Superior temporal gyrus (tissue), 1 donor: ENCODE measurements around the gene PPHLN1.

Source experiments
- DNase-seq: peaks from one replicate; pipeline ENCODE4 v3.0.0-alpha.2; 2016; ENCODE audit errors: extremely low spot score

Gene PPHLN1, protein sequence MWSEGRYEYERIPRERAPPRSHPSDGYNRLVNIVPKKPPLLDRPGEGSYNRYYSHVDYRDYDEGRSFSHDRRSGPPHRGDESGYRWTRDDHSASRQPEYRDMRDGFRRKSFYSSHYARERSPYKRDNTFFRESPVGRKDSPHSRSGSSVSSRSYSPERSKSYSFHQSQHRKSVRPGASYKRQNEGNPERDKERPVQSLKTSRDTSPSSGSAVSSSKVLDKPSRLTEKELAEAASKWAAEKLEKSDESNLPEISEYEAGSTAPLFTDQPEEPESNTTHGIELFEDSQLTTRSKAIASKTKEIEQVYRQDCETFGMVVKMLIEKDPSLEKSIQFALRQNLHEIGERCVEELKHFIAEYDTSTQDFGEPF

DNA sequence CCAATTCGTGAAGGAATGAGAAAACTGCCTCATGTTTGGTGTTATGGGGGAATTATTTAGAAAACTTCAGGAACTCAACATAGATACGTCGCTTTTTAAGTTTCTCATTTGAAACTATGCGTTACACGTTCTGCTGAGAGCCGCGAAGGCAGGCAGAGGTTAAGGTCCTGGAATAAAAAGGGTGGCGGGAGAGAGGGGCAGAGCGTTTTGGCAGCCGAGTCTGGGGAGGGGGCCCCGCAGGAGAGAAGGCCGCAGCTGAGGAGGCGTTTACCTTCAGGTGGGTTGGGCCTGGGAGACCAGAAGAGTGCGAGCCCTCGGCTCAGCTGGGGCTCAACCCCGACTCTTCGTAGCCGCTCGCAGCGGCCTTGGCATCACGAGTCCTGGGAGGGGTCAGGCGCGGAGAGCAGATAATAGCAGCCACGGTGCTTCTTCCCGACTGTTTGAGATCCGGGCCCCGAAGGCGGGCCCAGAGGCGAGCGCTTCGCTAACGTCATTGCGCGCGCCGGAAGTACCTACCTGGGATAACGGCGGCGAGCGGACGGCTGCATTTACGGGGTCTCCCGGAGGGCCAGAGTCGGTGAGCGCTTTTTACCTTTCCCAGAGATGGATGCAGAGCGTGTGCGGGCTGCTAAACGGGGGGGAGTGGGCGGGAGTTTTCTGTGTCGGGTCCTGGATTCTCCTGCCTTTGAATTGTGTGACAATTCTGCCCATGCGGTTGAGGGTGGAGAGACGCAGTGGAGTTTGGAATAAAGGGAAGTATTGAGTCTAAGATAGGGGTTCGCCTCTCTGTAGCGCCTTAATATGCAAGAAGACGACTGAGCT lies at the start of gene PPHLN1, which contains the start of gene ZCRB1:
Gene PPHLN1, plus strand, starts transcription at position 515 of the 822 bp plus-strand sequence. CDS start 9,736 bp downstream, outside the sequence.
Gene ZCRB1, minus strand, starts transcription at position 442 of the 822 bp plus-strand sequence. CDS start 1,992 bp downstream, outside the sequence.
- DNase-seq = peak; percentile 83

DNA sequence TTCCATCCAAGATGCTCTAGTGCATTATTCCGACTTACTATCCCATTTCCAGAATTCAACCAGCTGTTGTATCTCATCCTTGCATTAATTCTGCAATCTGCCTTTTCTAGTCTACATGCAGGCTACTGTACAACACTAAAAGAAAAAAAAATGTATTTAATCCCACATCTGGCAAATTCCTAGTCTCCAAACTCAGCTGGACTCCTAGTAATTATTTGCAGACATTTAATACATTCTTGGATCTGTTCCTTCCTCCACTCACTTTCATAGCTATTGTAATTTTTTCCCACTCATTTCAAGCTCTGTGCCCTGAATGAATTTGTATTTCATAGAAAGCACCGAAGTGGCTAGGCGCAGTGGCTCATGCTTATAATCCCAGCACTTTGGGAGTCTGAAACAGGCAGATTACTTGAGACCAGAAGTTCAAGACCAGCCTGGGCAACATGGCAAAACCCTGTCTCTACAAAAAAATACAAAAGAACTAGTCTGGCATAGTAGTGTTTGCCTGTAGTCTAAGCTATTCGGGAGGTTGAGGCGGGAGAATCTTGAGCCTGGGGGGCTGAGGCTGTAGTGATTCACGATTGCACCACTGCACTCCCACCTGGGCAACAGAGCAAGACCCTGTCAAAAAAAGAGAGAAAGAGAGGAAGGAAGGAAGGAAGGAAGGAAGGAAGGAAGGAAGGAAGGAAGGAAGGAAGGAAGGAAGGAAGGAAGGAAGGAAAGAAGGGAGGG lies 48.4 kb upstream of the PPHLN1 start:
- DNase-seq = no peak

DNA sequence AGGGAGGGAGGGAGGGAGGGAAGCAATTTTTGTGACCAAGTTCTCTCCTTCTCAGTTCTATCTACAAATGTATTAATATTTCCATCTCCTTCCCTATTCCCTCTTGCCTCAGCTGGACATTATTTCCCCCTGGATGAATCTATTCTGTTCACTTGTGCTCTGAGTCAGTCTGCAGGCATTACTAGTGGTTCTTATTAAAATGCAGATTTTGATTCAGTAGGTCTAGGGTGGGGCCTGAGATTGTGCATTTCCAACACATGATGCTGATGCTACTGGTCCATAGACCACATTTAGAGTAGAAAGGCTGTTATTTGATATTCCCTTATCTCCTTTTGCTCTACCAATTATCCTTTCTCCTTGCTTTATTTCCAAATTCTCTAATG lies 47.8 kb upstream of the PPHLN1 start:
- DNase-seq = no peak

DNA sequence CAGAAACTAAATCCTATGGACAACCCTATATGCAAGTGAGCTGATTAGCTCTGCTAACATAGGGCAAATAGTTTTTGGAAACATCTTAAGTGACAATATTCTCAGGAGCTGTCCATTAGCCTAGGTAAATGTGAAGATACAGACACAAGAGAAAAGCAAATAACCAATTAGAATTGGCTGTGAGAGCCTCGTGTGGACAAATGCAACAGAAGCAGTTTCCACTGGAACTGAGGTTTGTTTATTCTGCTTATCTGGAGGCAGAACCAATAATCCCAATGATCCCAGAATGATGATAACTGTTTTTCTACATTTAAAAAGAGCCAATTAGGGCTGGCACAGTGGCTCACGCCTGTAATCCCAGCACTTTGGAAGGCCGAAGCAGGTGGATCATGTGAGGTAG lies 44.7 kb upstream of the PPHLN1 start:
- no peak for DNase-seq

DNA sequence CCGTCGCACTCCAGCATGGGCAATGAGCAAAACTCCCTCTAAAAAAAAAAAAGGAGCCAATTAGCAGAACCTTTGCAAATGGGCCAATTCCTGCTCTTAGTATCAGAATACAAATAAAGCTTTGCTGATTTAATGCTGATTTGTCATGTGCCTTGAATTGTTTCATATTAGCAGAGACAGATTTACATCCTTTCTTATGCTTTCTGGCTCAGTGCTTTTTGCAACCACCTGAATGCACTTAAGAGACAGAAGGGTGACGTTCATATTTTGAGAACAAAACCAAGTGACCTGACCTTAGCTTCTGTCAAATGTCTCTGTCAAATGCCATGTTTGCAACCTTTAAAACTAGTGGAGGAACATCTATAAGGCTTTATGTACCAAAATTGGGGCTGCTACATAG lies 44.1 kb upstream of the PPHLN1 start:
- no peak for DNase-seq

DNA sequence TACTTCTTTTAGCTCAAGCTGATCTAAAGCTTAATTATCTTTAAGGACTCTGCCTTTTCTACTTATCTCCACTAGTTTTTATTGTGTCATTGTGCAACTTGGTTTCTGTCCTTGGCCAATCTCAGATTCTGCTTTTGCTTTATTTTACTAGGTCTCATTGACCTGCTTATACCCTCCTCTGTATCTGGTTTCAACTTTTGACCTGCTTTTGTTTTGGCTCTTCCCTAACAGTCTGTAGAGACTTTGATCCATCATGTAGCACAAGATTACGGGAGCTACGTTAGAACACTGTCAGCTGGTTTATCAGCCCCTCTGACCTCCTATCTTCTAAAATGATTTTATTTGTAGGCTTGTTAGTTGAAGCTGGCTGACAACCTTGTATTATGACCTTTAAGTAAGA lies 43.7 kb upstream of the PPHLN1 start:
- DNase-seq = no peak

DNA sequence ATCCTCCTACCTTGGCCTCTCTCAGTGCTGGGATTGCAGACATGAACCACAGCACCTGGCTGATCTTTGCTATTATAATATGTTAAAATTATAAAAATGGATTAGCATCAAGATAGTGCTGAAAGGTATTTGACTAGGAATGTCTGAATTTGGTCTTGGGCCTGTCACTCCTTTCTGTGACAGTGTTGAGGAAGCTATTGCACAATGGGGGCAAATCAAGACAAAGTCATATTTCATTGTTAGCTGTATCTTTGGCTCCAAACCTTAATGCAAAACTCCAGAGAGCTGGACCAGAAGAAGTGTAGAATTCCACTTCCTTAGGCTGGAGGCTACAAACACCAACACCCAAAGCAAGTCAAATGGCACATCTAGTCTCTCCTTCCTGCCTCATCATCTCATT lies 42.2 kb upstream of the PPHLN1 start:
- DNase-seq = no peak

DNA sequence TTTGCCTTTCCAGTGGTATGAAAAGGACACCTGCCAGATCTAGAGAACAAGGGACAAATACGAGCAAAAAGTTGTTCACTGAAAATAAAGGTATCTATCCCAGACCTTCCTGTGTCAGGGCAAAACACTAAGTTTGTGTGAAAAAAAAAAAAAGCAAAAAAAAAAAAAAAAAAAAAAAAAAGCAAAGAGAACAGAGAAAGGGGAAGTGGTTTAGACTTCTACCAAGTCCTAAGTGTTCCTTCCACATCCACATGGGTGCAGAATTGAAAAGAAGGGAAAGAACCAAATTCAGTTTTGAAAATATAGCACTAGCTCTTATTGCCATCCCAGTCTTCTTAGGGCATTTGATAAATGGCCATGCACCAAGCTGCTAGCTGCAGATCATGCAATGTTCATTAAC lies 41.8 kb upstream of the PPHLN1 start:
- no peak for DNase-seq

DNA sequence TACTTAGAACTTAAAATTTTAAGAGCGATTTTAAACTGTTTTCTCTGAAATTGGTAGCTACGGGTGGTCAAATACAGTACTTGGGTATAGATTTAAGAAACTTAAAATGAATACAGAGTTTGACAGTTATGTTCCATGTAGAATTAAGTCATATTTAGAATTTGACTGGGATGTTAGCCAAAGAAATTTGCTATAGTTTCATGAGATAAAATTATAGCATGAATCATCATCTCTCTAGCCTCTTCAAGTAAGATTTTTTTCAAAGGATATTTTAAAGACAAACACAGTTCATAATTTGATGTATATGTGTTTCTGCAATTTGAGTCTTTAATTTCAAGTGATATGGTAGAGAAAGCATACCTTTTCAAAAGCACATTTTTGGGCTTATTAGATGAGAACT lies 41.1 kb upstream of the PPHLN1 start:
- peak; percentile 54 for DNase-seq

DNA sequence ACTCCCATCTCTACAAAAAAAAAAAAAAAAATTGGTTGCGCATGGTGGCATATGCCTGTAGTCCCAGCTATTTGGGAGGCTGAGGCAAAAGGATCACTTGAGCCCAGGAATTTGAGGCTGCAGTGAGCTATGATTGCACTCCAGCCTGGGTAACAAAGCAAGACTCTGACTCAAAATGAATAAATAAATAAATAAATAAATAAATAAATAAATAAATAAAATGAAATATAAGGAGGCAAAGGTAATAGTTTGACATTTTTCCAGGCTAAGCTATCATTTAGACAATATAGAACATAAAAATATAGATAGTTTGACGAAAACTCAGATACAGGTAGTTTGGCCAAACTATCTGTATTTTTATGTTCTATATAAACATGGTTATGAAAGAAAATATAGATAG lies 40.5 kb upstream of the PPHLN1 start:
- DNase-seq = no peak

DNA sequence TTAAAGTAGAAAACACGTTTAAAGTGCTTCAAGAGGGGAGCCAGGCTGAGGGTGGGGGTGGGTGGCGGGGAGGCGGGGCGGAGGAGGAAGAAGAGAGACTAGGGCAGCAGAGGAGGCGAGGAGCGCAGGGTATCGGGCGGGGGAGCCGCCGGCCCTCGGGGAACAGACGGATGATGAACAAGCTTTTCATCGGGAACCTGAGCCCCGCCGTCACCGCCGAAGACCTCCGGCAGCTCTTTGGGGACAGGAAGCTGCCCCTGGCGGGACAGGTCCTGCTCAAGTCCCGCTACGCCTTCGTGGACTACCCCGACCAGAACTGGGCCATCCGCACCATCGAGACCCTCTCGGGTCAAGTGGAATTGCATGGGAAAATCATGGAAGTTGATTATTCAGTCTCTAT lies 39.2 kb upstream of the PPHLN1 start:
- DNase-seq = no peak

DNA sequence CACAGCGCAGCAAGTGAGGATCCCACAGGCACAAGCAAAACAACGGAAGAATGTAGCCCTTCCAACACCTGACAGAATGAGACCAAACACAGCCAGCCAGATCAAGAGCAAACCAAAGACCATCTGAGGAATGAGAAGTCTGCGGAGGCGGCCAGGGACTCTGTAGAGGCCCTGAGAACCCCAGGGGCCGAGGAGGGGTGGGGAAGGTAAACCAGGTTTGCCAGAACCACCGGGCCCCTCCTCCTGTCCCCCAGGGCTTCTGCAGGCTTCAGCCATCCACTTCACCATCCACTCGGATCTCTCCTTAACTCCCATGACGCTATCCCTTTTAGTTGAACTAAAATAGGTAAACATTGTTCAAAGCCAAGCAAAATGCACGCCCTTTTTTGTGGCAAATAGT lies 37.4 kb upstream of the PPHLN1 start:
- DNase-seq = no peak

DNA sequence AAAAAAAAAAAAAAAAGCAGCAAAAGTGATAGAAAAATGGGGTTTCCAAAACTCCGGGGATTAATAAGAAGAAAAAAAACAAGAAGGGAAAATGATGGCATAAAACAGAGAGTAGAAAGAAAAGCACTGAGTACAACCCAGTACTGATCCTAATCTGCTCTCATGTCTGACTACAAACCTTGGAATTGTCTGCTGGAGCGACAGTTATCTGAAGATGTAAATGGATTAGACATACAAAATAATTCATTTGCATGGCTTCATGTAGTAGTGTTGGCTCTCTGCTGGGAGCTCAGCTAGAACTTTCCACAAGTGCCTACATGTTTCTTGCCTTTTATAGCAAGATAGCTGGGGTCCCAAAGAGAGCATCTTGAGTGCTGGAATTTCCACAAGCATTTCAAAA lies 34.3 kb upstream of the PPHLN1 start:
- no peak for DNase-seq

DNA sequence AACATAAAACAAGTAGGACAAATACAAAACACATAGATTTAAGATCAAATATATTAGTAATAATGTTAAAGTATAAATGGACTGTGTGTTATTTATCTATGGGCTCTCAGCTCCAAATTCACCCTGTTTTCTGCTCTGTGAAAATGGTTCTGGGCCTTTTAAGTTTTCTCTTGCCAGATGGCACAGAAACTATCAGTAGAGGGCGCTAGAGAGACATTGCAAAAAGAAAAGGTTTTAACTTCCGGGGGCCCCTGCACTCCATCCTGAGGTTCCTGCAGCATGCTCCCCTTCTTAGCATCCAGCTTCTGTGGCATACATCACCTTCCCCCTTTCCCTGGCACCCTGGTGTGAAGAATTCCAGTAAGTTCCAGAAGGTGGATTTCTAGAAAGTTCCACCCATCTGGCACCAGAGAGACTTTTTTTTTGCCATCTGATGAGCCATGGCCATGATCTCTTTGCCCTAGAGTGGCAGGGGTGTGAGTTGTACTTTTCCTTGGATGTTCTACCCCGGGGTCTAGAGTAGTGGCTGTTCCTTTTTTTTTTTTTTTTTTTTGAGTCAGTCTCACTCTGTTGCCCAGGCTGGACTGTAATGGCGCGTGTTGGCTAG lies 29.4 kb upstream of the PPHLN1 start:
- DNase-seq = no peak

DNA sequence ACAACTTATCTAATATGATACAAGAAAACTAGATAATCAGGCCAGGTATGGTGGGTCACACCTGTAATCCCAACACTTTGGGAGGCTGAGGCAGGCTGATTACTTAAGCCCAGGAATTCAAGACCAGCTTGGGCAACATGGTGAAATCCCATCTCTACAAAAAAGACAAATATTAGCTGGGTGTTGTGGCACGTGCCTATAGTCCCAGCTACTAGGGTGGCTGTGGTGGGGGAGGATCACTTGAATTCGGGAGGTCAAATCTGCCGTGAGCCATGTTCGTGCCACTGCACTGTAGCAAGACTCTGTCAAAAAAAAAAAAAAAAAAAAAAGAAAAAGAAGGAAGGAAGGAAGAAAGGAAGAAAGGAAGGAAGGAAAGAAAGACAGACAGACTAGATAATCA lies 27.1 kb upstream of the PPHLN1 start:
- DNase-seq = no peak

DNA sequence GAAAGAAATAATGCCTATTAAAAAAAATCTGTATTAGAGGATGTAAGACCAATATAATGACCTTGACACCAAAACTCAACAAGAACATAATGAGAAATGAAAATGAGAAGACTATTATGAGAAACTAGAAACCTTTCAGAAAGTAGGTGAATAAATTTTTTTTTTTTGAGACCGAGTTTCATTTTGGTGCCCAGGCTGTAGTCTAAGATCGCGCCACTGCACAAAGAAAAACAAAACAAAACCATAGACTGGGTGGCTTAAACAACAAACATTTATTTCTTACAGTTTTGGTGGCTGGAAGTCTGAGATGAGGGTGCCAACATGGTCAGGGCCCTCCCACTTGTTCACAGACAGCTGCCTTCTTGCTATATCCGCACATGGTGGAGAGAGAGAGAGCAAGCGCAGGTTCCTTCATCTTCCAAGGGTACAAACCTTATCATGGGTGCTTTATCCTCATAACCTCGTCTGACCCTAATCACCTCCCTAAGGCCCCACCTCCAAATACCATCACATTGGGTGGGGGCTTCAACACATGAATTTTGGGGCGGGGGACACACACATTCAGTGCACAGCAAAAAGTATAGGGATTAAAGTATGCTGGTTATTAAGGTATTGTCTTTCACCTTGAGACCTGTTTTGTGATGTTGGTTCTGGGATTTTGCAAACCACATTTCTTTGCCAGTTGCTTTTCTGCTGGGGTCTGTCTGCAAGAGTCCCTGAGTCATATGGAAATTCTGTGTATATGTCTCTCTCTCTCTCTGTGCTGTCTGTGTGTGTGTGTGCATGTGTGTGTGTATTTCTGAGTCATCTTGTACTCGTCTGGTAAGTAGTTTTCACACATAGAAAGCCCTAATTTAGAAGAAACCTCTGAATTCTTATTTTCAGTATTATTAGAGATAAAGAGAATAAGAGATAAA lies 26.3 kb upstream of the PPHLN1 start:
- no peak for DNase-seq

DNA sequence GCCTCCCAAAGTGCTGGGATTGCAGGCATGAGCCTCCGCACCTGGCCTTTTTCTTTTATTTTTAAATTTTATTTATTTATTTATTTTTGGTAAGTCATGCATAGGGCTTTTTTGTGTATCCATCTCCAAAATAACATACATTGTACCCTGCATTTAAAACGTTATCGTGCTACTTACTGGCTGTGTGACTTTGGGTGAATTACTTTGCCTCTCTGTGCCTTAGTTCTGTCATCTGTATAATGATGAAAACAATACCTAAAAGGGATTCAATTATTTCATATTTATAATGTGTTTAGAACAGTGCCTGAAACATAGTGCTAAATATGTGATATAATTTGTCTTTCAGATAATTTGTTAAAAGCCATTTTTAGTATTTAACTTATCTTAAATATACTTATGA lies 19.7 kb upstream of the PPHLN1 start:
- DNase-seq = no peak

DNA sequence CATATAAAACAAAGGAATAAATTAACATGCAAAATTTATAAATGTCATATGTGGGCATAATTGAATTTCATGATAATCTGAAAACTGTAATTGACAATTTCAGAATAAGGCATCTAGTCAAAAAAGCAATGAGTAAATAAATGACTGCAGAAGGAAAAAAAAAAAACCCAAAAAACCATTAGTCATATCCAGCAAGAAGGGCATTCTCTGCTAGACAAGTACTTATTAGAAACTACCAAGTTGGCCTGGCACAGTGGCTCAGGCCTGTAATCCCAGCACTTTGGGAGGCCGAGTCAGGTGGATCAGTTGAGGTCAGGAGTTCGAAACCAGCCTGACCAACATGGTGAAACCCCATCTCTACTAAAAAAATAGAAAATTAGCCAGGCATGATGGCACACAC lies 17.6 kb upstream of the PPHLN1 start:
- DNase-seq = no peak

DNA sequence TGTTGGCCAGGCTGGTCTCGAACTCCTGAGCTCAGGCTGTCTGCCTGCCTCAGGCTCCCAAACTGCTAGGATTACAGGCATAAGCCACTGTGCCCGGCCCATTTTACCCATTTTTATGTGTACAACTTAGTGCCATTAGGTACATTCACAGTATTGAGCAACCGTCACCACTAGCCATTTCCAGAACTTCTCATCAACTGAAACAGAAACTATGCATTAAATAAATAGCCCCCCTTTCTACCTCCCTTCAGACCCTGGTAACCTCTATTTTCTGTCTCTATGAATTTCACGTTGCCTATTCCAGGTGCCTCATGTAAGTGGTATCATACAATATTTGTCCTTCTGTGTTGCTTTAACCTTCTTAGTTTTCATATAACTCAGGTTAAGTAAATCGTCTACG lies 16.0 kb upstream of the PPHLN1 start:
- DNase-seq = no peak

DNA sequence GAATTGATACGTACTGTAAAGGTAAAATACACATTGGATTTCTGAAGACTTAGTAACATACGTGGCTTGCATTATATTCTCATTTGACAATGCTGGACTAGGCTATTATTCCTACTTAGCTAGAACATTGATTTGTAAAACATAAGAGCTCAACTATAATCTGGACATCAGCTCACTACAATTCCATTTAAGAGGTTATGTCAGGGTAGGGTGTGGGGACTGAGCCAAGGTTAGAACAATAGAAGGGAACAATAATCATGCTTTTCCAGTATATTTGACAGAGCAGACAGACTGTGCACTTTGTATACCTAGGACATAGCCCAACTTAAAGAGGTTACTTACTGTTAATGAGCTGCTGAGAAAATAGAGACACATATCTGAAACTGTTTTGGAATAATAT lies 10.9 kb upstream of the PPHLN1 start:
- no peak for DNase-seq

DNA sequence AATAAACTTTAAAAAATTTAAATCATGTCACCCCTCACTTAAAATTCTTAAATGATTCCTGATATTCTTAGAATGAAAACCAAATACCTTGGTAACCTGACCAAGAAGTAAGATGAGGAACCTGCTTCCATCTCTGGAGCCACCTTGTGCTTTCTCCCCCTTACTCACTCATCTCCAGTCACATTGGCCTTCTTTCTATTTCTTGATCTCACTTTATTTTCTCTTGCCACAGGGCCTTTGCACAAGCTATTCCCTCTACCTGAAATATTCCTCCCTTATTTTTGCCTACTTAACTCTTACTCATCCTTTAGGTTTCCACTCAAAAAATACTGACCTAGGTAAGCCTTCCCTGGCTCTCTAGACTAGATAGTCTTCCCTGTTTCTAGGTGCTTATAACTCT lies 5.2 kb upstream of the PPHLN1 start:
- DNase-seq = no peak
